K562 (cell line): ENCODE measurements around the gene MDK. TPM values are rescaled to one million over a fixed set of nuclear protein-coding genes. Genes with fewer than 3 reads are reported as not detected.
A peak's percentile ranks its signal among the peaks of the same experiment; 100 is the strongest.

ENCODE experiments used
- ARID1B ChIP-seq: fragments of 450-650 bp; IDR thresholded peaks from 2 replicates; pipeline ENCODE4 v1.6.1; 2016; ENCODE audit warnings: antibody characterized with exemption, mild to moderate bottlenecking, inconsistent platforms
- BACH1 ChIP-seq: fragments of 200-800 bp; sonication (Bioruptor generic); IDR thresholded peaks from 2 replicates; pipeline ENCODE4 v1.6.1; 2016; ENCODE audit warnings: missing genetic modification characterization, missing compliant biosample characterization
- EHMT2 ChIP-seq: fragments of 450-650 bp; IDR thresholded peaks from 2 replicates; pipeline ENCODE4 v1.6.1; 2018; ENCODE audit warnings: antibody characterized with exemption
- EP300 ChIP-seq: IDR thresholded peaks from 2 replicates; pipeline ENCODE4 v1.6.1; 2012; ENCODE audit warnings: low read length, improper control_type of control experiment
- EP400 ChIP-seq: fragments of 450-650 bp; IDR thresholded peaks from 2 replicates; pipeline ENCODE4 v1.6.1; 2017; ENCODE audit warnings: antibody characterized with exemption, mild to moderate bottlenecking, moderate library complexity
- ETV5 ChIP-seq: sonication (generic); formaldehyde crosslinking; IDR thresholded peaks from 2 replicates; pipeline ENCODE4 v1.4.0; 2020; ENCODE audit warnings: low read depth, mild to moderate bottlenecking, missing genetic modification reagents
- GATA2 ChIP-seq: sonication (generic); formaldehyde crosslinking; IDR thresholded peaks from 2 replicates; pipeline ENCODE4 v1.4.0; 2020; ENCODE audit warnings: mild to moderate bottlenecking, missing genetic modification reagents
- HMG20B ChIP-seq: fragments of 250-450 bp; sonication (Bioruptor Pico); IDR thresholded peaks from 2 replicates; pipeline ENCODE4 v1.5.0; 2021; ENCODE audit warnings: mild to moderate bottlenecking
- HMGN3 ChIP-seq: IDR thresholded peaks from 2 replicates; pipeline ENCODE4 v1.6.1; 2011; ENCODE audit warnings: borderline replicate concordance, low read depth, mild to moderate bottlenecking, mixed read lengths, low read length; ENCODE audit not compliant: insufficient read length; ENCODE audit errors: extremely low read depth
- HOXB6 ChIP-seq: fragments of 250-450 bp; sonication (Bioruptor Pico); IDR thresholded peaks from 2 replicates; pipeline ENCODE4 v1.5.1; 2022; ENCODE audit warnings: mild to moderate bottlenecking, borderline replicate concordance
- LCOR ChIP-seq: sonication (generic); formaldehyde crosslinking; IDR thresholded peaks from 2 replicates; pipeline ENCODE4 v1.8.0; 2022; ENCODE audit warnings: mild to moderate bottlenecking, missing genetic modification reagents
- MIER1 ChIP-seq: fragments of 450-650 bp; IDR thresholded peaks from 2 replicates; pipeline ENCODE4 v1.6.1; 2016; ENCODE audit warnings: antibody characterized with exemption, mild to moderate bottlenecking, low read depth
- NFIX ChIP-seq: fragments of 250-450 bp; sonication (Bioruptor Pico); IDR thresholded peaks from 2 replicates; pipeline ENCODE4 v1.4.0; 2020; ENCODE audit warnings: low read depth, mild to moderate bottlenecking, moderate library complexity
- NR2C1 ChIP-seq, 2 experiments: fragments of 450-650 bp; IDR thresholded peaks; 2 replicates each; pipeline ENCODE4 v1.6.1; 2017; ENCODE audit warnings: mild to moderate bottlenecking in 2 of 2, antibody characterized with exemption in 1 of 2, inconsistent platforms in 1 of 2, missing compliant biosample characterization in 1 of 2, missing genetic modification characterization in 1 of 2
- NR3C1 ChIP-seq: sonication (generic); formaldehyde crosslinking; IDR thresholded peaks from 2 replicates; pipeline ENCODE4 v1.8.1; 2022; ENCODE audit warnings: missing genetic modification reagents
- PRDM10 ChIP-seq: fragments of 450-650 bp; IDR thresholded peaks from 2 replicates; pipeline ENCODE4 v1.6.1; 2018; ENCODE audit not compliant: partially characterized antibody
- RUNX1 ChIP-seq: sonication (generic); IDR thresholded peaks from 2 replicates; pipeline ENCODE4 v1.6.1; 2016; ENCODE audit warnings: antibody characterized with exemption, low read depth
- SP1 ChIP-seq: sonication (generic); formaldehyde crosslinking; IDR thresholded peaks from 2 replicates; pipeline ENCODE4 v1.8.1; 2022; ENCODE audit warnings: mild to moderate bottlenecking, missing genetic modification reagents
- SRSF7 ChIP-seq: fragments of 200-400 bp; formaldehyde crosslinking; optimal IDR thresholded peaks from 2 replicates; pipeline ENCODE3; 2017; ENCODE audit warnings: mild to moderate bottlenecking, low read depth, low read length
- STAT5A ChIP-seq: IDR thresholded peaks from 2 replicates; pipeline ENCODE4 v1.6.1; 2012; ENCODE audit warnings: low read length, inconsistent platforms, borderline replicate concordance
- THAP7 ChIP-seq: fragments of 250-450 bp; sonication (Bioruptor Pico); IDR thresholded peaks from 2 replicates; pipeline ENCODE4 v1.5.0; 2021
- ZNF280A ChIP-seq: fragments of 450-650 bp; IDR thresholded peaks from 2 replicates; pipeline ENCODE4 v1.6.1; 2018; ENCODE audit warnings: mild to moderate bottlenecking, low read depth; ENCODE audit not compliant: partially characterized antibody
- ZNF280B ChIP-seq: fragments of 250-450 bp; sonication (Bioruptor Pico); IDR thresholded peaks from 2 replicates; pipeline ENCODE4 v1.5.1; 2021; ENCODE audit warnings: mild to moderate bottlenecking
- polyA plus RNA-seq, 8 experiments: library from polyadenylated mRNA; depleted of rRNA in 4 of 8; stranded (reverse) in 5 of 8; unstranded in 3 of 8; fragments of >200 nt; fragmentation: Nextera tagmentation in 2 of 8; fragmentation: Illumina TruSeq in 1 of 8; extraction: Ambion mirVana in 2 of 8; extraction: Trizol in 1 of 8; gene quantifications; 2 replicates each; pipeline versions ENCODE4 v1.2.1 to v1.2.3, GENCODE V29; 2011 to 2014; ENCODE audit warnings: inconsistent platforms in 1 of 8, missing spikeins in 1 of 8
- total RNA-seq, 7 experiments: library from RNA; depleted of rRNA in 6 of 7; stranded (reverse); fragments of >200 nt in 6 of 7; fragmentation: Illumina TruSeq in 2 of 7; extraction: Trizol in 2 of 7; gene quantifications; 2 replicates each; pipeline versions ENCODE4 v1.2.1 to v1.2.3, GENCODE V29; 2011 to 2021; ENCODE audit warnings: low replicate concordance in 1 of 7

MDK gene
- total and polyA plus RNA-seq, 9 of the 15 experiments (the other 6 are each of a cell fraction or from before 2014, with no cell fraction given) = 20.7 to 700 (median 350) TPM

GRCh38 chr11:46336563-46337180 is 44.8 kb upstream of the MDK start (continued):
- no peak for TF ChIP-seq PRDM10
- peak; percentile 86; the same call in 1 of the 2 replicates for TF ChIP-seq RUNX1
- peak; percentile 58; the same call in 1 of the 2 replicates for TF ChIP-seq BACH1
- TF ChIP-seq ARID1B = peak; percentile 78
- no peak for TF ChIP-seq SRSF7
- no peak for TF ChIP-seq HMG20B (CRISPR knock-in tag)
- no peak for TF ChIP-seq MIER1
- peak; percentile 52; the same call in 1 of the 2 replicates for TF ChIP-seq SP1
- no peak for TF ChIP-seq EP300
- no peak for TF ChIP-seq ZNF280B (CRISPR knock-in tag)
- TF ChIP-seq EP400 = no peak
- peak; percentile 68 for TF ChIP-seq LCOR (CRISPR knock-in tag)
- TF ChIP-seq GATA2 (CRISPR knock-in tag) = peak; percentile 63
- no peak for TF ChIP-seq HOXB6
- TF ChIP-seq ZNF280A = no peak
- no peak for TF ChIP-seq EHMT2
- no peak for TF ChIP-seq HMGN3
- no peak for TF ChIP-seq NR2C1 (IDR thresholded peaks at IDR 0.05)
- TF ChIP-seq NR2C1 (tag; IDR thresholded peaks at IDR 0.05) = no peak
- TF ChIP-seq NFIX (CRISPR knock-in tag) = no peak
- no peak for TF ChIP-seq NR3C1
- peak; percentile 59; the same call in 1 of the 2 replicates for TF ChIP-seq STAT5A
- TF ChIP-seq THAP7 = no peak
- TF ChIP-seq ETV5 (CRISPR knock-in tag) = no peak
